GM21447 (cell line): ENCODE results near the gene BUD13.

Experiments used
- ATAC-seq: cut with Tn5 transposase; IDR thresholded peaks from one replicate; pipeline ENCODE4 v1.9.1; 2021; ENCODE audit not compliant: unreplicated experiment

Gene BUD13

DNA sequence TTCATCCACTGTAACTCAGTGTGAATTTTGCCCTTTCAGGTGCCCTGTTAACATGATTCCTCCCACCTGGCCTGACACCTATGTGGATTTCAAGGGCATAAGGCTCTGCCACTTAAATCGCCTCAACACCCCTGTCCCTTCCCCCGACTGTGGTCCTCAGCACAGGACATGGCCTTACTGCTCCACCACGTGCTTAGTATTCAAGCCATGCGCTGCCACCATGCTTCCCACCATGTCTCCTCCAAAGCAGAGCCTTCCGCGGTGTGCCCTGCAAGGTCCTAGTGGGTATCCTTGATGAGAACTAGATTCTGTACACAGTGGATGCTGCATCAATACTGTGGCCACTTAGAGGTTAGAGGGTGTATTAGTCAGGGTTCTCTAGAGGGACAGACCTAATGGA, 51.9 kb downstream of the BUD13 start:
- ATAC-seq, result no peak

DNA sequence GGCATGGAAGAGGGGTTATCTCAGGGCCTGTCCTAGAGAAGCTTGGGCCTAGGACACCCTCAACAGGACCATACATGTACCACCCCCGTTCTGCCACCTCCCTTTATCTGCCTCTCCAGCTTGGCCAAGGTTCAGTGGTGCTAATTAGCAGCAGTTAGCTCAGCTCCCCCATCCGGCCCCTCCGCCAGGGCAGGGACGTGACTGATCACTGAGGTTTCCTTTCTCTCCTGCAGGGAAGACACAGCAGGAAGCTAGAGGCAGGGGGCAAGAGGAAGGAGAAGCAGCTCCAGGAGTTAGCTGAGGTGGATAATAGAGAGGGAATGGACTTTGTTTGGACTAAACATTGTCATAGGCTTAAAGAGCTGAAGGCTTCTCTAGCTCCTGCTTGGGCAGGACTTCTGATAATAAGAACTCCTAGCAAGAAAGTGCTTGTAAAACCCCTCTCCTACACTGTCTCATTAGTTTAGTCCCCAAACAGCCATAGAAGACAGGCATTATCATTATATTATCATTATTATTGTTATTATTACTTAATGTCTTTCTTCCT, 53.8 kb downstream of the BUD13 start:
- no peak for ATAC-seq

- ATAC-seq, result no peak
These were observed 56.2 kb downstream of the BUD13 start for GRCh38 chr11:116716621-116717020.

DNA sequence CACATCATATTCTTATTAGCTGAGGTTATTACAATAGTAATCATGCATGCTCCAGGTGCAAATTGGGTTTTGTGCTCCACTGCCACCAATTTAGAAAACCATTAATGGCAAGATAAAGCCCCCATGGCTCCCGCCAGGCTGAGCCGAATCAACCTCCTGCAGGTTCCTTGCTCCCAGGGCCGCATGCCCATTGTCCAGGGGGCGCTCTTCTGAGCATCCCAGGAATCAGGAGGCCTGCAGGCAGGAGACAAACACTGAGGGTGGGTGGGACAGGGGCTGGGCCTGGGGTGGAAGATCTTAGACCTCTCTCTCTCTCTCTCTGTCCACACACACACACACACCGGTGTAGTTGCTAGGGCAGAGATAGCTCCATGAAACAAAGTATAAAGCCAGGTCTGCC, 57.4 kb downstream of the BUD13 start:
- no peak for ATAC-seq

DNA sequence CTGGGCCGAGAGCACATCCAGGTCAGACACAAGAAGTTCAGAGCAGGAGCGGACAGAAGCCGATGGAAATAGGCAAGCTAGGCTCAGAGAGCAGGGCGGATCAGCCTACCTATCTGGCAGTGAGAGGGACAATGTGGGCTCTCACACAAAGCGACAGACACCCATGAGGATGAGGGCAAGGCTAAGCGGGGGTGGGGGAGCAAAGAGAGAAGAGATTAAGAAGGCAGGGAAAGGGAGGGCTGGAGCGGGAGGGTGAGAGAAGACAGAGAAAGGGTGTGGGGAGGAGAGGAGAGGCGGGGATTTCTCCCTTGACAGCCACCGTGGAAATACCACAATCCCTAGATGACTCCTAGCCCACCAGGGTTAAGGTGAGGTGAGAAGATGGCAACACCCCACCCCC, 57.9 kb downstream of the BUD13 start:
- ATAC-seq, result no peak

DNA sequence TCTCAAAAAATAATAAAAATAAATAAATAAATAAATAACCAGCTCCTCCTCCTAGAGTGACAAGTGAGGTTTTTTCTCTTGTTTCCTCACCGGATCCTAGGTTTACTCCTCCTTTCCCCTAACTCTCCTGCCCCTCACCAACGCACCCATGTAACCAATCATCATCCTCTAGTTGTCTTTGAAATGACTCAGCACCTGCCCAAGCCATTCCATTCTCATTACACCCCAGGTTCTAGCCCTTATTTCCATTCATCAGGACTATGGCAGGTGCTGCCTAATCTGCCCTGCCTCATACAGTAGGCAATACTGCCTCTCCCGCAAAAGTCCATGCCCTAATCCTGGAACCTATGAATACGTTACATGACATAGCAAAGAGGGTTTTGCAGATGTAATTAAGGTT, 60.4 kb downstream of the BUD13 start:
- ATAC-seq, result no peak

DNA sequence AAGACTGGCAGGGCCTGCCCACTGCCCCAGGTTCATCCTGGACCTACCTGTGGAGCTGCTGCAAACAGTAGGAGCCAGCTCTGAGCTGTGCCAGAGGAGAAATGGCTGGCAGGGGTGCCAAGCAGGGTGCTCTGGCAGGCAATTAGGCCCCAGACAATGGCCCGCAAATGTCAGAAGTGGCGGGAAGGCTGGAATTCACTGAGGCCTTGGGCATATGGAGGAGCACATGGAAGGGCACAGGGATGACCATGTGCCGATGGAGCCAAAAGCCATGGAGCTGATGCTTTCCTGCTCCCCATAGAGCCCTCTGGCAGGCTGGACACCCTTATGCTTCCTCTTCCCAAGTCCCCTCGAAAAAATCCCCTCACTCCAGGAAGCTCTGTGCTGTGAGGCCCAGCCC, 62.0 kb downstream of the BUD13 start:
- no peak for ATAC-seq

GRCh38 chr11:116710001-116710674, 62.6 kb downstream of the BUD13 start:
- no peak for ATAC-seq

DNA sequence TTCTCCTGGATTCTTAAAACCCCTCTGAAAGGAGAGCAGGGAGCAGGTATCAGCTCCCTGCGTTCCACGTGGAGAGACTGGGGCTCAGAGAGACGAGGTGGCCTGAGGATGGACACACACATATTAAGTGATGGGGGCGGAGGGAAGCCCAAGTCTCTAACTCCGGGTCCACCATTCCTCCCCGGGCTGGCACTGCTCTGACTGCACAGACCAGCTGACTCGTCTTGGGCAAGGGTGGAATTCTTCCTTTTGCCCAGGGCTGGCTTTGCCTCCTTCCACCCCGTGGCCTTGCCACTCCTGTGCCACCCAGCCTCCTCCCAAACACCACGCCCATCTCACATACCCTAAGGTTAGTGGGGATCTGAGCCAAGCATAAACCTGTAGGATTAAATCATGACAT, 65.0 kb downstream of the BUD13 start:
- ATAC-seq, result no peak

- ATAC-seq, result no peak
These were observed 65.6 kb downstream of the BUD13 start for GRCh38 chr11:116707161-116707629.

- no peak for ATAC-seq
These were observed 69.4 kb downstream of the BUD13 start for GRCh38 chr11:116703421-116703820.

DNA sequence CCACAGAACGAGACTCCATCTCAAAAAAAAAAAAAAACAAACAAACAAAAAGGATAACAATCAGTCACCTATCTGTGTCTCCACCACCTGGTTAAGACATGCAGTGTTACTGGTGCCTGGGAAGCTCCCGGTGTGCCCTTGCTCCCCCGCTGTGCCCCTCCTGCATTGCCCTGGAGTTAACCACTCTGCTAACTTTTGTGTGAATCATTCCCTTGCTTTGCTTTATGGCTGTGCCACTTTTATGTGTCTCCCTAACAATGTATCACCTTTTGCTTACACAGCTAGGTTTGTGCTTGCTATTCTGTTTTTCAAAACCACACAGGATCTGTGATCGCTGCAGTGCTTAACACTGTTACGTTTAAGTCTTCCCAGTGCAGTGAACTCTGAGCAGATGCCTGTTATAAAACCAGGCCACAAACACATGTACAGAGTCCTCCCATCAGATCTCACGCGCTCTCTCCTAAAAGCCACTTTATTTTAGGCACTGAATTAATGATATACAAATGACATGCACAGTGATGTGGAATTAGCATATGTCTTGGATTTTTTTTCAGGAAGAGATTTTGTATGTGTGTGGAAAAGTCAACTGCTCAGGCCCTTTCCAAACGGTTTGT, 69.9 kb downstream of the BUD13 start:
- no peak for ATAC-seq

DNA sequence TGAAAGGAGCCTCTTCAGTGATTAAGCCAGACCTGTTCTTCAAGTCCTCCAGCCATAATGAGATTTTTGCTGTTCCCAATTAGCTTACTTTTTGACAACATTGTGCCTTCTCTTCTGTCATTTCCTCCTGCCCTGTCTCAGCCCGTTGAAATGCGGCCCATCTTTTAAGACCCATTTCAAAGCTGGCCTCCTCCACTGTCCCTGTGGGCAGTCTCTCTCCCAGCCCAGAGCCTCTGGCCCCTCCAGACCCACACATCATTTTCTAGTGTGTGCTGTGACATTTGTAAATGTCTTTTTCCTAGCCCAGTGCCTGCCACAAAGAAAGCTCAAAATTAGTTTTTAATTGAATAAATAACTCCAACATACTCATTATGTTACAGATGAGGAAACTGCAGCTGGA, 70.9 kb downstream of the BUD13 start:
- no peak for ATAC-seq

GRCh38 chr11:116701297-116701801, 71.4 kb downstream of the BUD13 start:
- ATAC-seq, result no peak

DNA sequence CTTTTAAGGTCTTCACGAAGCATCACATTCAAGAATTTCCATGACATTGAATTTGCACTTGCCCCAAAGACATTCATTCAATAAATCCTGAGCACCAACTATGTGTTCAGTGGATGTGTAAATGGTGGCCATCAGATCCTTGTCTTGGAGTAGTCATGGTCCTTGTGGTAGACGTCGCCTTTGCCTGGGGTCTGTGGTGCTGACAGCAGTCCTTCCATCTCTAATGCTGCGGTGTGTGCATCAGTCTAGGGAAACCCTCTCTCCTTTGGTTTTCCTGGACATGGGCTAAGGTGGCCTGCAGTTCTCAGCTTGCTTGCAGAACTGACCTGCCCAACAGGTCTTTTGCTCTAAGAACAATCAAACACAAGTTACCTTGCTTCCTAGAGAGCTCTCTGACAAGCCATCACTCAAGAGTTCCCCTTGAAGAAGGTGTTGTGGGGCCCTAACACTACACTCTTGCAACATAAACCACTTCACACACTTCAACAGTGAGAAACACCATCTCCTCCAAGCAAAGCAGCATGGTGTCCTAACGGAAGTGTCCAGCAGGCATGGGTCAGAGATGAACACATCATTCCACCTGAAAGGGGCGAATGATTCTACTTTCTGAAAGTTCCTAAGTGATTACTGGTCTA, 72.1 kb downstream of the BUD13 start:
- ATAC-seq, result no peak
